Transverse colon (tissue), 4 donors: ENCODE data around the gene SHROOM3. TPM values are rescaled to one million over a fixed set of nuclear protein-coding genes. Genes with fewer than 3 reads are reported as not detected.

Experiments
- DNase-seq: peaks from one replicate; pipeline ENCODE4 v3.0.0-alpha.2; 2019
- H3K27ac ChIP-seq, 4 donors: fragments of 200-600 bp; sonication (generic); 2 replicates each; pipeline ENCODE4 v1.5.1; 2016 to 2018; ENCODE audit warnings: inconsistent platforms in 4 of 4
- H3K27me3 ChIP-seq: fragments of 200-600 bp; sonication (generic); 2 replicates; pipeline ENCODE4 v1.5.1; 2017; ENCODE audit warnings: inconsistent platforms
- H3K36me3 ChIP-seq, 4 donors: fragments of 200-600 bp; sonication (generic); 2 replicates each; pipeline ENCODE4 v1.5.1; 2017 to 2019; ENCODE audit warnings: inconsistent platforms in 4 of 4
- H3K4me1 ChIP-seq, 4 donors: fragments of 200-600 bp; sonication (generic); 2 replicates each; pipeline ENCODE4 v1.5.1; 2017 to 2020; ENCODE audit warnings: inconsistent platforms in 4 of 4
- H3K4me3 ChIP-seq, 4 donors: fragments of 200-600 bp; sonication (generic); 1 replicate in 1 of 4; 2 replicates in 3 of 4; pipeline versions ENCODE4 v1.5.1 to v1.6.1; 2017 to 2019; ENCODE audit warnings: inconsistent platforms in 4 of 4
- H3K9me3 ChIP-seq, 2 donors: fragments of 200-600 bp; sonication (generic); 2 replicates each; pipeline ENCODE4 v1.5.1; 2017 to 2019; ENCODE audit warnings: inconsistent platforms in 2 of 2
- EP300 ChIP-seq: sonication (generic); formaldehyde crosslinking; IDR thresholded peaks from one replicate; pipeline ENCODE4 v1.6.1; 2017; ENCODE audit warnings: antibody characterized with exemption, low read depth
- POLR2A ChIP-seq: fragments of 450-650 bp; IDR thresholded peaks from one replicate; pipeline ENCODE4 v1.6.1; 2016; ENCODE audit warnings: antibody characterized with exemption, mild to moderate bottlenecking, moderate library complexity
- POLR2AphosphoS5 ChIP-seq, 3 donors: sonication (generic); formaldehyde crosslinking; IDR thresholded peaks; one replicate each; pipeline ENCODE4 v1.6.1; 2016; ENCODE audit warnings: antibody characterized with exemption in 3 of 3
- WGBS, 2 donors: methylation state at CpG; one replicate each; pipeline ENCODE4 v1.1.5; 2018; ENCODE audit warnings: low coverage in 1 of 2; 5-methylcytosine and 5-hydroxymethylcytosine counted together
- in situ Hi-C, 4 donors: fragments of 200-750 bp; cut with MboI; loops; one replicate each; pipeline versions ENCODE4 v1.15.0 to v1.15.1; 2017; ENCODE audit warnings: low sequenced_read_pairs in 3 of 4, low pct_ligation_motif_present in 1 of 4, low pct_unique_long_range_greater_than_20kb in 1 of 4
- intact Hi-C: fragments of 100-400 bp; cut with DNase I; formaldehyde crosslinking; loops from one replicate; pipeline ENCODE4 v1.15.1; 2023; ENCODE audit warnings: low total_unique reads
- total RNA-seq, 4 donors: library from RNA; depleted of rRNA; stranded (reverse); fragments of >200 nt; gene quantifications; one replicate each; pipeline ENCODE4 v1.1.0, GENCODE V29; 2016
- TF ChIP-seq, protein P1 (sequence below), 5 experiments: fragments of 200-600 bp in 3 of 5; fragments of 450-650 bp in 2 of 5; sonication (generic) in 3 of 5; IDR thresholded peaks; 1 replicate in 2 of 5; 2 replicates in 3 of 5; pipeline ENCODE4 v1.5.1; 2016 to 2017; ENCODE audit warnings: antibody characterized with exemption in 5 of 5, inconsistent platforms in 3 of 5, mild to moderate bottlenecking in 2 of 5, moderate library complexity in 1 of 5

The SHROOM3 gene
- total RNA-seq, 4 donors from 2014 or later, result 182 to 456 (median 437) TPM

DNA sequence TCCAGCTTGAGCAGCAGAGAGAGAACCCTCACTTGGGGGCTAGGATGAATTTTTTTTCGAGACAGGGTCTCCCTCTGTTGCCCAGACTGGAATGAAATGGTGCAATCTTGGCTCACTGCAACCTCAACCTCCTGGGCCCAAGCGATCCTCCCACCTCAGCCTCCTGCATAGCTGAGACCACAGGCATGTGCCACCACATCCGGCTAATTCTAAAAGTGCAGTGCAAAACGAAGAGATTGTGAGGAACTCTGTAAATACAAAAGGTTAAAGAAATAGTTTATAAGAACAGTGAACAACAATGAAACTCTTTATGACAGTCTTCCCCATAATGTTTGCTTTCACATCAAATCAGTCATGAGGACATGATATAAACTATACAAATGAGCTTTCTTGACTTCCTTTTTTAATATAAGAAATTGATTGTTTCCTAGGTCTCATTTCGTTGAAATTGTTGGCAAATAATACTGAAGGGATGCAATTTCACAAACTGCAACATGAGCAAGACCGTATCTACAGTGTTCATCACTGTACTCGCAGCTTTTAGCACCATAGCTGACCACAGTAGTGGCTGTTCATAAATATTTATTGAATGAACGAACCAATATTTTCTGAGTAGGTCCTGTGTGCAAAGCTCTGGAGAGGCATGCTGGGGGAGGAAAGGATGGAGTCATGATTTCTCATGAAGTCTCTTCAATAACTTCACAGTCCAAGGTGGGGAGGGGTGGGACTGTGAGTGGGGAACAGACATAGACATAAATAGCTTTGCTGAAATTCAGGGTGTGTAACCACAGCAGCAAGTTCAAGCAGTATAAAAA is 116.1 kb downstream of the SHROOM3 start:
- intact Hi-C loops (no loop called here), in situ Hi-C loops (no loop called here)
- no peak for DNase-seq
- Histone ChIP-seq H3K4me3 (no peak overlapping the region), H3K27ac (no peak overlapping the region), H3K36me3 (no peaks in the 10 kb centered on the region), H3K9me3 (no peaks in the 10 kb centered on the region), H3K4me1 (peaks cover 0 to 9% (median 0%) of the 10 kb centered on the region in 4 donors), H3K27me3 (no peaks in the 10 kb centered on the region)
- 53 to 56% methylated on average over 5 to 8 of the region's 8 CpGs for WGBS, 2 donors
- TF ChIP-seq EP300 (no peak), POLR2AphosphoS5 (IDR thresholded peaks at IDR 0.05) (no peak), POLR2A (no peak)
- TF ChIP-seq, protein P1, sequence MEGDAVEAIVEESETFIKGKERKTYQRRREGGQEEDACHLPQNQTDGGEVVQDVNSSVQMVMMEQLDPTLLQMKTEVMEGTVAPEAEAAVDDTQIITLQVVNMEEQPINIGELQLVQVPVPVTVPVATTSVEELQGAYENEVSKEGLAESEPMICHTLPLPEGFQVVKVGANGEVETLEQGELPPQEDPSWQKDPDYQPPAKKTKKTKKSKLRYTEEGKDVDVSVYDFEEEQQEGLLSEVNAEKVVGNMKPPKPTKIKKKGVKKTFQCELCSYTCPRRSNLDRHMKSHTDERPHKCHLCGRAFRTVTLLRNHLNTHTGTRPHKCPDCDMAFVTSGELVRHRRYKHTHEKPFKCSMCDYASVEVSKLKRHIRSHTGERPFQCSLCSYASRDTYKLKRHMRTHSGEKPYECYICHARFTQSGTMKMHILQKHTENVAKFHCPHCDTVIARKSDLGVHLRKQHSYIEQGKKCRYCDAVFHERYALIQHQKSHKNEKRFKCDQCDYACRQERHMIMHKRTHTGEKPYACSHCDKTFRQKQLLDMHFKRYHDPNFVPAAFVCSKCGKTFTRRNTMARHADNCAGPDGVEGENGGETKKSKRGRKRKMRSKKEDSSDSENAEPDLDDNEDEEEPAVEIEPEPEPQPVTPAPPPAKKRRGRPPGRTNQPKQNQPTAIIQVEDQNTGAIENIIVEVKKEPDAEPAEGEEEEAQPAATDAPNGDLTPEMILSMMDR (IDR thresholded peaks at IDR 0.05), result no peak

GRCh38 chr4:76554630-76555029 is 119.6 kb downstream of the SHROOM3 start:
- no peaks in the 10 kb centered on the region for H3K27me3 ChIP-seq
- in situ Hi-C loops, result no loop called here
- no peak overlapping the region for H3K4me3 ChIP-seq
- no peak overlapping the region for H3K27ac ChIP-seq
- H3K9me3 ChIP-seq, result no peaks in the 10 kb centered on the region
- H3K4me1 ChIP-seq, result peaks cover 0 to 2% (median 0%) of the 10 kb centered on the region in 4 donors
- intact Hi-C loops, result no loop called here
- no peak for DNase-seq
- WGBS, 2 donors, result 93% methylated on average over 10 of the region's 10 CpGs; no CpG with 5 or more reads in 1 of the 2 donors
- no peak for TF ChIP-seq POLR2AphosphoS5 (IDR thresholded peaks at IDR 0.05)
- TF ChIP-seq, protein P1 (IDR thresholded peaks at IDR 0.05), result no peak
- TF ChIP-seq POLR2A, result no peak
- no peak for TF ChIP-seq EP300
- H3K36me3 ChIP-seq, result no peaks in the 10 kb centered on the region

- in situ Hi-C loops, result no loop called here
- TF ChIP-seq POLR2A (no peak), POLR2AphosphoS5 (IDR thresholded peaks at IDR 0.05) (no peak)
- H3K9me3 ChIP-seq, result no peaks in the 10 kb centered on the region
- H3K4me1 ChIP-seq, result peaks cover 0 to 5% (median 0%) of the 10 kb centered on the region in 4 donors
- 92 to 100% methylated on average over 1 of the region's 1 CpG for WGBS, 2 donors
- H3K27me3 ChIP-seq, result no peaks in the 10 kb centered on the region
- H3K4me3 ChIP-seq, result no peak overlapping the region
- intact Hi-C loops, result no loop called here
- H3K36me3 ChIP-seq, result no peaks in the 10 kb centered on the region
- H3K27ac ChIP-seq, result no peak overlapping the region
- no peak for DNase-seq
These were observed 121.4 kb downstream of the SHROOM3 start for GRCh38 chr4:76556452-76556851.

DNA sequence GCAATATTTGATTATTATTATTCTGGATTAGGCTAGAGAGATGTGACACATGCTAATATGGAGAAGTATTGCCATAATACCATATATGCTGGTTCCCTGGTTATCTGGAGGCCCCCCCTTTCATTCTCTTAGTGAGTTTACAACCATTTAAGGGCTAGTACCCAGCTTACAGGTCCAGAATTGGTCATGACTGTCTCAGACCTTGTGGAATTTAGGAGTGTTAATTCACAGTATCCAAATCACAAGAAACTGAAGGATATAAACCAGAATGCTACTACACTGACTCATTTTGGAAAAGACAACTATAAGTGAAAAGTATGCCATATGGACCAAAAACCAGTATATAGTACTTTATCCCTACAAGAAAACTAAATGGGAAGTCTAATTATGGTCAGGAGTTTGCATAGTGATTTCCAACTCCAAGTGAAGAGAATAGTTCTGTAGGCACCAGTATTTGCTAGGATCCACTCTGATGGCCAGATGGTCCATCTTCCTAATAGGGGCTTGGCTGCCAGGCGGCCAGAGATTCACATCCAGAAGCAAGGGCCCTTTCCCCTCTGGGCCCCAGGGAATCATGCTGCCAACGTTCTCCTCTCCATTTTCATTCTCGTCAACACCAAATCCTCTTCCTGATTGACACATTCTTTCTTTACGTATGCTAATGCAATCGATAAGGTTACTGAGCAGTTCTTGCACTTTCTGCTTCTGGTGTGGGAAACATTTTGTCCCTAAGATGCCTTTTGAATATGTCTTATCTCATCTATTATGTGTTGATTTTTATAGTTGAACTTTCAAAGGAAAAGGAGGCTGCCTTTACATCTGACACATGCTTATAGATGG is 123.6 kb downstream of the SHROOM3 start:
- H3K9me3 ChIP-seq, result no peaks in the 10 kb centered on the region
- 83 to 85% methylated on average over 2 to 5 of the region's 5 CpGs for WGBS, 2 donors
- no peaks in the 10 kb centered on the region for H3K27me3 ChIP-seq
- peaks cover 0 to 21% (median 7%) of the 10 kb centered on the region in 4 donors for H3K4me1 ChIP-seq
- no peak for TF ChIP-seq POLR2A
- TF ChIP-seq POLR2AphosphoS5 (IDR thresholded peaks at IDR 0.05), result no peak
- TF ChIP-seq EP300, result no peak
- DNase-seq, result no peak
- no peak overlapping the region for H3K27ac ChIP-seq
- H3K36me3 ChIP-seq, result no peaks in the 10 kb centered on the region
- intact Hi-C loops, result no loop called here
- in situ Hi-C loops, result no loop called here
- no peak overlapping the region for H3K4me3 ChIP-seq
